ENCODE data around the gene MMP20.

MMP20 gene

GRCh38 chr11:102552020-102552419 lies 73.1 kb downstream of the MMP20 start:
- DNase-seq: no peak

GRCh38 chr11:102551169-102551781 lies 73.9 kb downstream of the MMP20 start:
- no peak for DNase-seq

DNA sequence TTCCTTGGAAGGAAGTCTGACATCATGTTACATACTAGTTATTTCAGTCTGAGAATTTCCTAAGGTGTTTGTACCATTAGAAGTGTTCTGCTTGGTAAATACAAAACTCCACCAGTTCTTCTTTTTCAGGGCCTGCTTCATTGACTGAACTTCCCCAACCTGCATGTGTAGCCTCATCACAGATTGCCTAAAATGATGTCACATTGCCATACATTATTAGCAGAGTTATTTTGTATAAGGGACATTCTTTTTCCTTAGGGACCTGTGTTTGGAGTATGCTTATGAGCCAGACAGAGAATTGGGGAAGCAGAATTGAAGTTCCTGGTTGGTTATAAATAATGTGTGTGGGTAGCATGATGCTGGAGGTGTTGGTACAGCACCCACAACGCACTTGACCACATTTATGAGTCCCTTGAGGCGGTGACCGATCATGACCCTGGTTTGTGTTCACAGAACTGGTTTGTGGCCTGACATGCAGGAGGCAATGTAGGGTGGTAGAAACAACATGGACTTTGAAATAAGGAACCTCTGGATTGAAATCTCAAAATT lies 78.1 kb downstream of the MMP20 start:
- DNase-seq: no peak

- DNase-seq: no peak
These were observed 78.7 kb downstream of the MMP20 start for GRCh38 chr11:102546427-102546826.

DNA sequence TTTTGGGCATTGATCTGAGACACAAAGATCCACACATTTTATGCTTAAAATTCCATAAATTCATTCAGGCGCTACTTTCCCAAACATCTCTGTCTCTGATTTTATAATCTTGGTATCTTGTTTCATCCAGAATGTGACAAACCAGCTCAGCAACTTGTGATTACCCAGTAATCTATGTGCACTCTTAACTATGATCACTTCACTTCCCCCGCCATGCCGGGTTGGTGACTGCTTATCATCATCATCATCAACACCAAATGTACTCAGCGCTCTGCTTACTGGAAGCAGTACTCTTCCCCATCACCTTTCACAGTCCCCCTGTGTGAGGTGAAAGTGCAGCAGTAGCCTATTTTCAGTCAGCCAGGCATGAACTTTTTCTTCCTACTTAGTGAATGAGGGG lies 79.4 kb downstream of the MMP20 start:
- no peak for DNase-seq

DNA sequence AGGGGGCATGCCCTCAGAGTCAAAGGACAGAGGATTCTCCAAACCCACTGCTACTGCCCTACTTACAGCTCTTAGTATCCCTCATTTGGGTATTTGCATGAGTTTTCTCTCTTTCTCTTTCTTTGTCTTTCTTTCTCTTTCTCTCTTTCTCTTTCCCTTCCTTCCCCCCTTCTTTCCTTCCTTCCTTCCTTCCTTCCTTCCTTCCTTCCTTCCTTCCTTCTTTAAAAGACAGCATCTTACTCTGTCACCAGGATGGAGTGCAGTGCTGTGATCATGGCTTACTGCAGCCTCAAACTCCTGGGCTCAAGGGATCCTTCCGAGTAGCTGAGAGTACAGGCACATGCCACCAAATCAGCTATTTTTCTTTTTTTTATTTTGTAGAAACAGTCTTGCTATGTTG lies 80.5 kb downstream of the MMP20 start:
- DNase-seq: no peak

GRCh38 chr11:102539567-102539966 lies 85.6 kb downstream of the MMP20 start:
- no peak for DNase-seq

DNA sequence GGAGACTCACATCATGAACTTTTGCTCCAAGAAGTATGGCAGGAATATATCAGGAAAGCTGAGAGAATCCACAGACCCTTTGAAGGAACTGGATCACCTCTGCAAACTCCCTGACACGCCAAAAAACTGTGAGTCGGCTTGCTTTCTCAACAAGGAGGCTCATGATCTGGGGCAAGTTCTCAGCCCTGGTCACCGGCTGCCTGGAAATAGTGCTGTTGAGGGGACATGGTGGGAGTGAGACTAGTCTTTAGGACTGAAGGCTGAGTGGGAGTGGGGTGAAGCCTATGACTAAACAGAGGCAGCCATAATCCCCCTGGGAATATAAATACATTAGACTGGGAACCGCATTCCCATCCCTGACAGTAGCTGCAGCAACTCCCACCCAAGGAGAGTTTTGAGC lies 86.2 kb downstream of the MMP20 start:
- no peak for DNase-seq

DNA sequence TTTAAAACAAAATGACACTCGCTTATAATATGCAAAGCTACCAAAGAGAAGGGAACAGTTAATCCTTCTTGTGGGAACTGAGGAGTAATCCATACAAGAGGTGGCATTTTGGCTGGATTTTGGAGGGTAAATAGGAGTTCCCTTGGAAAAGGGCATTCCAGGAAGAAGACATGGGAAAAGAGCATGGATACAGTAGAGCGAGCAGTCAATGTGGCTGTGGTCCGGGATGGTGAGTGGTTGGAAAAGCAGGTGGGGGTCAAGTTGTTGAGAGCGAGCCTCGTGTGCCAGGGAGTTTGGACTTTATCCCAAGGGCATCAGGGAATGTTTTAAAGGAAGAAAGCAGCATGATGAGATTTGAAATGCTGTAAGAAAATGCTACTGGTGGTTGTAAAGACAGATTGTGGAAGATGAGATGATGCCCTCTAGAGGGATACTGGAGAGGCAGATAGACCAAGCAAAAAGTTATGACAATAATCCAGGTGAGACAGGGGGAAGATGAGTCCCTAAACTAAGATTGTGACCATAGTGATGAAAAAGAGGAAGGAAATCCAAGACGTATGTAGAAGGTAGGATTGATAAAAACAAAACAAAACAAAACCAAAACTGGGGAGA lies 90.8 kb downstream of the MMP20 start:
- no peak for DNase-seq

DNA sequence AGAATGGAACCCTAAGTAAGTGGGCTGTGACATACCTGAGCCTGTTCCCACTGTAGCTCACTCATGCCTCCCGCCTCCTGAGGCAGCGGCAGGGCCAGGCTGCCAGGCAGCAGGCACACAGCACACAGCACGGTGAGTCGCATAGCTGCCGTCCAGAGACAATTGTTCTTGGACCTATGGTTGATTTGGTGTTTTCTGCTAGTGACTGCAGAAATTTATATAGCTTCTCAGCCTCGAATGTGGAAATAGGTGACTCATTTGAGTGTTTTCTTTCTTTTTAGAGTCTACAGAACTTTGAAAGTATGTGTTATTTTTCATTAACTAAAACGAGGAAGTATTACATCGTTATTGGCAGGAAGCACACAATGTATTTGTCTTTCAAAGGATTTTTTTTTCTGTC lies 94.6 kb downstream of the MMP20 start, which contains the start of gene MMP7:
MMP7 (minus strand) TSS at position 190 of the 400 bp plus-strand sequence; CDS start at position 143, 47 bp downstream.
- DNase-seq: no peak

GRCh38 chr11:102528618-102529017 lies 96.5 kb downstream of the MMP20 start:
- DNase-seq: no peak

DNA sequence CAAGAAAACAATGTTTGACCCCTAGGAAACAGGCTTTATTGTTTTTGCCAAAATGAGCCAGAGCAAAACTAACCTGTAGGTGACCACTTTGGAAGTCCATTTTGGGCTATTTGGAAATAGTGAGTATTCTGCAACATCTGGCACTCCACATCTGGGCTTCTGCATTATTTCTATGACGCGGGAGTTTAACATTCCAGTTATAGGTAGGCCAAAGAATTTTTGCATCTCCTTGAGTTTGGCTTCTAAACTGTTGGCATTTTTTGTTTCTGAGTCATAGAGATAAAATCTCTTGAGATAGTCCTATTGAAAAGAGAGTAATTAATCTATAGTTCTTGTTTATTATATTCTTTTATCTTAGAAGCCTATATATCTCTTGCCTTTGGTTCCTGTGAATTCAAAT lies 97.4 kb downstream of the MMP20 start:
- DNase-seq: no peak

DNA sequence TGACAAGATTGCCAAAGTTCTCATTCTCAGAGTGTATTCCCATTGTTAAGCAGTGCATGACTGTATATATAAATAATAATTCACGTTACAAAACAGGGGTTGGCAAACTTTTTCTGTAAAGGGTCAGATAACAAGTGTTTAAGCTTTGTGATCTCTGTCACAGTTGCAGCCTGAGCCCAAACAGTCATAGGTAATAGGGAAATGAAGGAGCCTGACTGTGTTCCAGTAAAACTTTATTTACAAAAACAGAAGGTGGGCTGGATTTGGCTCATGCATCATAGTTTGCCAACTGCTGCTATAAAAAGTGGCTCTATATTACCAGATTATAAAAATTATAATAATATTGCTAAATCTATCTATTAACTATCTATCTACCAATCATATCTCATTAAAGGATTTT lies 98.1 kb downstream of the MMP20 start:
- no peak for DNase-seq
